Parathyroid adenoma (tissue), 2 donors: Measurements from ENCODE around the gene CLIP2.

Source experiments
- H2AFZ ChIP-seq: fragments of 300-600 bp; sonication (generic); one replicate; pipeline ENCODE4 v1.7.0; 2017; ENCODE audit warnings: antibody characterized with exemption, mild to moderate bottlenecking
- H3K27ac ChIP-seq: fragments of 300-600 bp; sonication (generic); one replicate; pipeline ENCODE4 v1.7.0; 2017
- H3K27me3 ChIP-seq: fragments of 300-600 bp; sonication (generic); one replicate; pipeline ENCODE4 v1.7.0; 2017; ENCODE audit warnings: low read length; ENCODE audit not compliant: control insufficient read depth, insufficient read depth
- H3K36me3 ChIP-seq: fragments of 300-600 bp; sonication (generic); one replicate; pipeline ENCODE4 v1.7.0; 2017; ENCODE audit warnings: low read length; ENCODE audit not compliant: control insufficient read depth, insufficient read depth
- H3K4me1 ChIP-seq: fragments of 300-600 bp; sonication (generic); one replicate; pipeline ENCODE4 v1.7.0; 2017; ENCODE audit warnings: control low read depth
- H3K4me2 ChIP-seq: fragments of 300-600 bp; sonication (generic); one replicate; pipeline ENCODE4 v1.7.0; 2017; ENCODE audit warnings: low read length
- H3K4me3 ChIP-seq: fragments of 300-600 bp; sonication (generic); one replicate; pipeline ENCODE4 v1.7.0; 2017; ENCODE audit warnings: low read depth, low read length
- H3K79me2 ChIP-seq: fragments of 300-600 bp; sonication (generic); one replicate; pipeline ENCODE4 v1.7.0; 2017; ENCODE audit warnings: control low read depth
- H3K9ac ChIP-seq: fragments of 300-600 bp; sonication (generic); one replicate; pipeline ENCODE4 v1.7.0; 2017; ENCODE audit warnings: mild to moderate bottlenecking
- H3K9me3 ChIP-seq: fragments of 300-600 bp; sonication (generic); one replicate; pipeline ENCODE4 v1.7.0; 2017; ENCODE audit warnings: low read length; ENCODE audit not compliant: control insufficient read depth
- TF ChIP-seq, protein P1 (sequence below): fragments of 300-600 bp; sonication (generic); IDR thresholded peaks from one replicate; pipeline ENCODE4 v1.7.0; 2017; ENCODE audit warnings: antibody characterized with exemption, mild to moderate bottlenecking
- donor health status: primary hyperparathyroidism.

CLIP2 gene

DNA sequence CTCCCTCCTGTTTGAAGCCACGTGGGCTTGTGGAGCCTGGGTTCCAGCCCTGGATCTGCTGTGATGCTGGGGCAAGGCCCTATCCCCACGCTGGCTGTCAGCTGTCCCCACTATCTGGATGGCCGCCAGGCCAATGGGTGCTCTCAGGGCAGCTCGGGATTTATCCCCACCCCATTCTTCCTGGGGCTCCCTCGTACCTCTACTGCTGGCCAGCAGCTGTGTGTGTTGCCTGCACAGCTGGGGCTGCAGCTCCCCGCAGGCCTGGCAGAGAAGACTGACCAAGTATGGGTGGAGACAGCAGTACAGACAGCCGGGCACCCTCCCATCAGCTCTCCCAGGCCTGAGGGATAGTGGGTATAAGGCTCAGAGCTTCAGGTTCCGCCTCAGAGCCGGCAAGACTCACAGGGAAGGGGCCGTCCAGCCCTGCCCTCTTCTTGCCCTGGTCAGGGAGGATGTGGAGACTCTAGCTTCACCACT lies 13.6 kb downstream of the CLIP2 start:
- H3K4me3 ChIP-seq: no peak overlapping the region
- TF ChIP-seq, protein P1, sequence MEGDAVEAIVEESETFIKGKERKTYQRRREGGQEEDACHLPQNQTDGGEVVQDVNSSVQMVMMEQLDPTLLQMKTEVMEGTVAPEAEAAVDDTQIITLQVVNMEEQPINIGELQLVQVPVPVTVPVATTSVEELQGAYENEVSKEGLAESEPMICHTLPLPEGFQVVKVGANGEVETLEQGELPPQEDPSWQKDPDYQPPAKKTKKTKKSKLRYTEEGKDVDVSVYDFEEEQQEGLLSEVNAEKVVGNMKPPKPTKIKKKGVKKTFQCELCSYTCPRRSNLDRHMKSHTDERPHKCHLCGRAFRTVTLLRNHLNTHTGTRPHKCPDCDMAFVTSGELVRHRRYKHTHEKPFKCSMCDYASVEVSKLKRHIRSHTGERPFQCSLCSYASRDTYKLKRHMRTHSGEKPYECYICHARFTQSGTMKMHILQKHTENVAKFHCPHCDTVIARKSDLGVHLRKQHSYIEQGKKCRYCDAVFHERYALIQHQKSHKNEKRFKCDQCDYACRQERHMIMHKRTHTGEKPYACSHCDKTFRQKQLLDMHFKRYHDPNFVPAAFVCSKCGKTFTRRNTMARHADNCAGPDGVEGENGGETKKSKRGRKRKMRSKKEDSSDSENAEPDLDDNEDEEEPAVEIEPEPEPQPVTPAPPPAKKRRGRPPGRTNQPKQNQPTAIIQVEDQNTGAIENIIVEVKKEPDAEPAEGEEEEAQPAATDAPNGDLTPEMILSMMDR: no peak
- no peaks in the 10 kb centered on the region for H3K9me3 ChIP-seq
- no peak overlapping the region for H3K4me2 ChIP-seq
- H3K9ac ChIP-seq: no peak overlapping the region
- no peaks in the 10 kb centered on the region for H3K36me3 ChIP-seq
- H3K4me1 ChIP-seq: peaks cover 2% of the 10 kb centered on the region
- H3K27me3 ChIP-seq: no peaks in the 10 kb centered on the region
- H3K27ac ChIP-seq: no peak overlapping the region
- H2AFZ ChIP-seq: no peak overlapping the region
- peaks cover 5% of the 10 kb centered on the region for H3K79me2 ChIP-seq

DNA sequence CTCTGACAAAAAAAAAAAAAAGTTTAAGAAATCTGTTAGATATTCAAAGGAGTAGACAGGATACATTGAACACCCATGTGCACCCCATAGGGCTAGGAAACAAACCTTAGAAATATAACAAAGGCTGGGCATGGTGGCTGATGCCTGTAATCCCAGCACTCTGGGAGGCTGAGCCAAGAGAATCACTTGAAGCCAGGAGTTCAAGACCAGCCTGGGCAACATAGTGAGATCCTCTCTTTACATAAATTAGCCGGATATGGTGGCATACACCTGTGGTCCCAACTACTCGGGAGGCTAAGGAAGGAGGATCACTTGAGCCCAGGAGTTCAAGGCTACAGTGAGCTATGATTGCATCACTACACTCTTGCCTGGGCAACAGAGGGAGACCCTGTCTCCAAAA lies 15.3 kb downstream of the CLIP2 start:
- H3K4me1 ChIP-seq: peaks cover 4% of the 10 kb centered on the region
- H3K27ac ChIP-seq: no peak overlapping the region
- TF ChIP-seq, protein P1: no peak
- no peaks in the 10 kb centered on the region for H3K9me3 ChIP-seq
- no peaks in the 10 kb centered on the region for H3K36me3 ChIP-seq
- H3K9ac ChIP-seq: no peak overlapping the region
- H2AFZ ChIP-seq: no peak overlapping the region
- H3K4me2 ChIP-seq: no peak overlapping the region
- H3K27me3 ChIP-seq: no peaks in the 10 kb centered on the region
- H3K4me3 ChIP-seq: no peak overlapping the region
- H3K79me2 ChIP-seq: peaks cover 4% of the 10 kb centered on the region

DNA sequence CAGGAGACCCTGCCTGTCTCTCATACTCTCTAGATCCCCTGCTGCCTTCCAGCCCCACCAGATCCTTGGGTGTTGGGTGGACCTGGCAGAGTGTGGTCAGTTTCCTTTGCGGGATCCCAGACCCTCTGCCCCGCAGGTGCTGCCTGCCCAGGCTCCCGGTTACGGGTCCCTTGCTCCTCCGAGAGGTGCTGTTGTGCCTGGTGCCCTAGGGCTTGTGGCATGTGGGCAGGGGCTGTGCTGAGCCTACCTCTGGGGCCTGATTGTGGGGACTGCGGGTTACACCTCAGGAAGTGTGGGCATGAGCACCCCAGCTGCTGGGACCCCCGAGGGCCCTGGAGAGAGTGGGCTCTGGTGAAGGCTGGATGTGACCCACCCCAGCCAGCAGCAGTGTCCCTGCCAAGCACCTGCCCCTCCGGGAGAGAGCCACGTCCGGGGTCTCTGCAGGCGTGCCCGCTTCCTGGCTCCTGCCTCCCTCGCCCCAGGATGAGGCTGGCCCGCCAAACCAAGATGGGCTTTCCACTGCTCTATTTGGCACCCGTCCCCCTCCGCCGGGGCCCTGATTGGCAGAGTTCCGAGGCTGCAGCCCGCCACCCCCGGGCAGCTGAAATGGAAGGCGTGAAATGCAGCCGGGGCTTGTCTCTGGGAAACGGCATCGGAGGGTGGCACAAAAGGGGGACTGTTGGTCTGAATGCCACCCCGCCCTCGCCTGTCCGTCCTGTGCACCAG lies 17.0 kb downstream of the CLIP2 start:
- Histone ChIP-seq H3K79me2 (peaks cover 4% of the 10 kb centered on the region), H2AFZ (no peak overlapping the region), H3K27ac (no peak overlapping the region), H3K4me1 (peaks cover 4% of the 10 kb centered on the region), H3K9me3 (no peaks in the 10 kb centered on the region), H3K9ac (no peak overlapping the region), H3K4me2 (no peak overlapping the region), H3K27me3 (no peaks in the 10 kb centered on the region), H3K36me3 (no peaks in the 10 kb centered on the region), H3K4me3 (no peak overlapping the region)
- TF ChIP-seq, protein P1: no peak

DNA sequence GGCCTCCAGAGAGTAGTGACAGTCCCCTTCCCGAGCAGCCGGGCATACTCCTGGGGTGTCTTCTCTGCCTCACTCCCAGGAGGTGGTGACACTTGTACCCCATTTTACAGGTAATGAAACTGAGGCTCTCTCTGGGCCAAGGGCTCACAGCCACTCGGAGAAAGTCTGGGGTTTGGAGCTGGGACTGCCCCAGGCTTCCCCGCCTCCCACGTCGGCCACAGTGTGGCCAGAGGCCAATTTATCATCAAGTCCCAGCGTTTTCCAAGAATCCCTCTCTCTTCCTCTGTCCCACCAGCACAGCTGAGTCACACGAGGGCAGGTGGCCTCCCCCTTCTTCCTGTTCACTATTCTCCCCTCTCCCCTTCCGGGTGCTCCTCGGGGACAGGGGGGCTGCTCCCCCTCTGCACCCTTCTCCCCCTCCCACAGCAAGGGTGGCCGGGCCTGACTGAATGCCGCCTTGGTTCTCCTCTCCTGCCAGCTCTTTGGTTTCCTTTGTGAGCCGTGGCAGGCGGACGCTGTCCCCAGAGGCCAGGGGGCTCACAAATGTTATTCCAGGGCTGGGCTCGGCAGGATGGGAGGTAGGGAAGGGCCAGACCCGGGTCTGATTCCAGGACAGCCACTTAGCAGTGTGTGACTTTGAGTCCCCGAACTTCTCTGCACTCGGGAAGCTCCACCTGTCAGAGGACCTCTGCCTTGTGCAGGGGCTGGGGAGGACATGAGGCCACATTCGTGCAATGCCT lies 17.7 kb downstream of the CLIP2 start:
- Histone ChIP-seq H2AFZ (no peak overlapping the region), H3K36me3 (no peaks in the 10 kb centered on the region), H3K27me3 (no peaks in the 10 kb centered on the region), H3K4me2 (no peak overlapping the region), H3K4me1 (peaks cover 4% of the 10 kb centered on the region), H3K27ac (no peak overlapping the region), H3K4me3 (no peak overlapping the region), H3K9ac (no peak overlapping the region), H3K9me3 (no peaks in the 10 kb centered on the region), H3K79me2 (peaks cover under 1% of the 10 kb centered on the region)
- TF ChIP-seq, protein P1: no peak
